Panc1 (cell line): Measurements from ENCODE around the gene SLITRK2. TPM values are rescaled to one million over a fixed set of nuclear protein-coding genes. Genes with fewer than 3 reads are reported as not detected.

ENCODE experiments used
- ATAC-seq: fragments of 200-7000 bp; cut with Tn5 transposase; 2 replicates; pipeline ENCODE4 v1.9.1; 2020; ENCODE audit warnings: mild to moderate bottlenecking, moderate library complexity
- BruUV-seq: library from RNA; stranded (reverse); fragments of 400-500 nt; replicated peaks from 2 replicates; lab custom pipeline; 2021; lab: Mats Ljungman, UMichigan
- CTCF ChIA-PET: fragments of 300-600 bp; sonication (Branson Sonifier 250); formaldehyde crosslinking; loops from one replicate; lab custom pipeline; 2022; ENCODE audit warnings: antibody characterized with exemption; lab: Charles Lee
- POLR2A ChIA-PET: fragments of 300-600 bp; sonication (Branson Sonifier 250); formaldehyde crosslinking; loops from one replicate; lab custom pipeline; 2022; ENCODE audit warnings: antibody characterized with exemption; lab: Charles Lee
- DNase-seq: peaks from one replicate; pipeline ENCODE4 v3.0.0-alpha.2; 2010; ENCODE audit warnings: low read depth, low spot score
- H3K27ac ChIP-seq: 2 replicates; pipeline ENCODE4 v1.5.1; 2011; ENCODE audit warnings: mild to moderate bottlenecking, low read length, inconsistent platforms
- H3K27me3 ChIP-seq: fragments of 200-500 bp; sonication (Bioruptor generic); 2 replicates; pipeline ENCODE4 v1.6.0; 2014; ENCODE audit warnings: low read length, inconsistent platforms; ENCODE audit not compliant: control insufficient read depth, insufficient read depth
- H3K36me3 ChIP-seq: fragments of 200-500 bp; sonication (Bioruptor generic); 2 replicates; pipeline ENCODE4 v1.5.1; 2014; ENCODE audit warnings: inconsistent platforms, mild to moderate bottlenecking, low read length, moderate library complexity; ENCODE audit not compliant: control insufficient read depth, insufficient read depth
- H3K4me1 ChIP-seq: 2 replicates; pipeline ENCODE4 v1.5.1; 2011; ENCODE audit warnings: inconsistent platforms, mild to moderate bottlenecking, low read length, moderate library complexity; ENCODE audit not compliant: control insufficient read depth, insufficient read depth
- H3K4me3 ChIP-seq, 2 experiments: 2 replicates each; pipeline ENCODE4 v1.5.1; 2011 to 2012; ENCODE audit warnings: low read depth in 2 of 2, low read length in 2 of 2, mild to moderate bottlenecking in 2 of 2, inconsistent platforms in 1 of 2, moderate library complexity in 1 of 2
- H3K9me3 ChIP-seq: fragments of 200-500 bp; sonication (Bioruptor generic); 2 replicates; pipeline ENCODE4 v1.5.1; 2014; ENCODE audit warnings: low read depth, mild to moderate bottlenecking, inconsistent platforms, low read length, moderate library complexity; ENCODE audit not compliant: control insufficient read depth, insufficient read depth
- POLR2AphosphoS5 ChIP-seq: IDR thresholded peaks from 2 replicates; pipeline ENCODE4 v1.6.1; 2012; ENCODE audit warnings: mild to moderate bottlenecking, low read depth, low read length, moderate library complexity
- REST ChIP-seq, 2 experiments: IDR thresholded peaks; 2 replicates each; pipeline ENCODE4 v1.6.1; 2011 to 2012; ENCODE audit warnings: low read depth in 2 of 2, control low read depth in 1 of 2, low read length in 1 of 2, mild to moderate bottlenecking in 1 of 2, moderate library complexity in 1 of 2; ENCODE audit not compliant: insufficient read depth in 1 of 2
- SIN3A ChIP-seq: IDR thresholded peaks from 2 replicates; pipeline ENCODE4 v1.6.1; 2012; ENCODE audit warnings: low read depth, mild to moderate bottlenecking, low read length, moderate library complexity, borderline replicate concordance; ENCODE audit not compliant: insufficient read depth
- TCF7L2 ChIP-seq: IDR thresholded peaks from 2 replicates; pipeline ENCODE4 v1.6.1; 2011; ENCODE audit warnings: mild to moderate bottlenecking, low read depth, low read length, inconsistent platforms
- in situ Hi-C: cut with HindIII; loops from 2 replicates; pipeline ENCODE4 v1.10.0; 2016; ENCODE audit warnings: low sequenced_read_pairs, low pct_unique_long_range_greater_than_20kb
- intact Hi-C: fragments of 100-400 bp; cut with micrococcal nuclease; formaldehyde crosslinking; loops from one replicate; pipeline ENCODE4 v1.10.0; 2022; ENCODE audit not compliant: unreplicated experiment
- total RNA-seq: library from RNA; stranded (reverse); gene quantifications from one replicate; pipeline ENCODE4 v1.2.1, GENCODE V29; 2021; ENCODE audit not compliant: unreplicated experiment
- TF ChIP-seq, protein P1 (sequence below): fragments of 450-650 bp; IDR thresholded peaks from 2 replicates; pipeline ENCODE4 v1.5.1; 2017; ENCODE audit warnings: mild to moderate bottlenecking

The SLITRK2 gene
- total RNA-seq, 1 experiment from 2014 or later: 0.59 TPM

GRCh38 chrX:145821291-145821897 lies 3.8 kb downstream of the SLITRK2 start:
- TF ChIP-seq, protein P1, sequence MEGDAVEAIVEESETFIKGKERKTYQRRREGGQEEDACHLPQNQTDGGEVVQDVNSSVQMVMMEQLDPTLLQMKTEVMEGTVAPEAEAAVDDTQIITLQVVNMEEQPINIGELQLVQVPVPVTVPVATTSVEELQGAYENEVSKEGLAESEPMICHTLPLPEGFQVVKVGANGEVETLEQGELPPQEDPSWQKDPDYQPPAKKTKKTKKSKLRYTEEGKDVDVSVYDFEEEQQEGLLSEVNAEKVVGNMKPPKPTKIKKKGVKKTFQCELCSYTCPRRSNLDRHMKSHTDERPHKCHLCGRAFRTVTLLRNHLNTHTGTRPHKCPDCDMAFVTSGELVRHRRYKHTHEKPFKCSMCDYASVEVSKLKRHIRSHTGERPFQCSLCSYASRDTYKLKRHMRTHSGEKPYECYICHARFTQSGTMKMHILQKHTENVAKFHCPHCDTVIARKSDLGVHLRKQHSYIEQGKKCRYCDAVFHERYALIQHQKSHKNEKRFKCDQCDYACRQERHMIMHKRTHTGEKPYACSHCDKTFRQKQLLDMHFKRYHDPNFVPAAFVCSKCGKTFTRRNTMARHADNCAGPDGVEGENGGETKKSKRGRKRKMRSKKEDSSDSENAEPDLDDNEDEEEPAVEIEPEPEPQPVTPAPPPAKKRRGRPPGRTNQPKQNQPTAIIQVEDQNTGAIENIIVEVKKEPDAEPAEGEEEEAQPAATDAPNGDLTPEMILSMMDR: no peak
- TF ChIP-seq SIN3A (no peak), REST (IDR thresholded peaks at IDR 0.05; ENCODE audit: insufficient read depth in 1 of 2, low read depth in 2 of 2, low read length in 1 of 2) (no peak), POLR2AphosphoS5 (no peak), TCF7L2 (no peak)
- H3K36me3 ChIP-seq: no peaks in the 10 kb centered on the region
- no peaks in the 10 kb centered on the region for H3K9me3 ChIP-seq
- ATAC-seq: no peak
- no TSS peak for BruUV-seq
- peaks cover 14% of the 10 kb centered on the region for H3K27me3 ChIP-seq
- no peak overlapping the region for H3K4me3 ChIP-seq
- in situ Hi-C loops (no loop called here), intact Hi-C loops (no loop called here)
- CTCF ChIA-PET: interaction anchor here (0.7 kb wide), 1 partner anchor 1128 kb away, joined by 9 read pairs; no protein-coding TSS in a partner anchor
- DNase-seq: no peak
- 0 out of 2 replicates have a peak, but pooled peaks cover 4% of the 10 kb centered on the region for H3K4me1 ChIP-seq
- POLR2A ChIA-PET: no interaction called here
- no peak overlapping the region for H3K27ac ChIP-seq

DNA sequence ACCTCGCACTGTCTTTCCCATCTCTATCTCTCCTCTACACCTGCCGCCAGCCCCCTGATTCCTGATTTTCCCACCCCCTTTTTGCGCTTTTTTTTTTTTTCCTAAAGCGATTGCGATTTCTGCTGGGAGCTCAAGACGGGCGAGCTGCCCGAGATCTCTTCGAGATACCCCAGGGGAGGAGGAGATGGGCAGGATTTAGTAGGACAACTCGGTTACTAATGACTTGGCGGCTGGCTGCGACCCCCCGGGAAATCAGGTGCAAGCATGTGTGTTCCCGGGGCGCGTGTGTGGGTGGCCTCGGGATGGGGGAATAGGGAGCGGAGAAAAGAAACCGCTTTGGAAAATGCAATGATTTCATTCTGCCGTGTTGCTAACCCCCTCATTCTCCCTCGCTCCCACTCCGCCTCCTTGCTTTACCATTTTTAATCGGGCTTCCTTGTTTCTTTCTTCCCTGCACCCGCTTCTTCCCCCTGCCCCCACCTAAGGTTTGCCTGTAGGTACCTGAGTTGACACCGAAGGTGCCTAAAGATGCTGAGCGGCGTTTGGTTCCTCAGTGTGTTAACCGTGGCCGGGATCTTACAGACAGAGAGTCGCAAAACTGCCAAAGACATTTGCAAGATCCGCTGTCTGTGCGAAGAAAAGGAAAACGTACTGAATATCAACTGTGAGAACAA lies 4.4 kb downstream of the SLITRK2 start:
- POLR2A ChIA-PET: no interaction called here
- TF ChIP-seq, protein P1: no peak
- TF ChIP-seq TCF7L2: no peak
- no peak for TF ChIP-seq POLR2AphosphoS5
- no peak for TF ChIP-seq SIN3A
- TF ChIP-seq REST (IDR thresholded peaks at IDR 0.05; ENCODE audit: insufficient read depth in 1 of 2, low read depth in 2 of 2, low read length in 1 of 2): no peak
- H3K36me3 ChIP-seq: no peaks in the 10 kb centered on the region
- BruUV-seq: no TSS peak
- no peaks in the 10 kb centered on the region for H3K9me3 ChIP-seq
- no peak overlapping the region for H3K27ac ChIP-seq
- peaks cover 8% of the 10 kb centered on the region for H3K27me3 ChIP-seq
- 0 out of 2 replicates have a peak, but pooled peaks cover 2% of the 10 kb centered on the region for H3K4me1 ChIP-seq
- ATAC-seq (no peak), DNase-seq (no peak)
- in situ Hi-C loops: no loop called here
- intact Hi-C loops: no loop called here
- CTCF ChIA-PET: interaction anchor here (0.7 kb wide), 1 partner anchor 1127 kb away, joined by 9 read pairs; no protein-coding TSS in a partner anchor
- no peak overlapping the region for H3K4me3 ChIP-seq
